Hematopoietic multipotent progenitor cell treated with erythropoietin and hydrocortisone succinate and interleukin-3 and kit ligand, for 17 days (in vitro differentiated cells): ENCODE results near the gene GAS7.

Experiments used
- DNase-seq: peaks from one replicate; pipeline ENCODE4 v3.0.0-alpha.2; 2015; ENCODE audit warnings: low spot score

GAS7 gene

DNA sequence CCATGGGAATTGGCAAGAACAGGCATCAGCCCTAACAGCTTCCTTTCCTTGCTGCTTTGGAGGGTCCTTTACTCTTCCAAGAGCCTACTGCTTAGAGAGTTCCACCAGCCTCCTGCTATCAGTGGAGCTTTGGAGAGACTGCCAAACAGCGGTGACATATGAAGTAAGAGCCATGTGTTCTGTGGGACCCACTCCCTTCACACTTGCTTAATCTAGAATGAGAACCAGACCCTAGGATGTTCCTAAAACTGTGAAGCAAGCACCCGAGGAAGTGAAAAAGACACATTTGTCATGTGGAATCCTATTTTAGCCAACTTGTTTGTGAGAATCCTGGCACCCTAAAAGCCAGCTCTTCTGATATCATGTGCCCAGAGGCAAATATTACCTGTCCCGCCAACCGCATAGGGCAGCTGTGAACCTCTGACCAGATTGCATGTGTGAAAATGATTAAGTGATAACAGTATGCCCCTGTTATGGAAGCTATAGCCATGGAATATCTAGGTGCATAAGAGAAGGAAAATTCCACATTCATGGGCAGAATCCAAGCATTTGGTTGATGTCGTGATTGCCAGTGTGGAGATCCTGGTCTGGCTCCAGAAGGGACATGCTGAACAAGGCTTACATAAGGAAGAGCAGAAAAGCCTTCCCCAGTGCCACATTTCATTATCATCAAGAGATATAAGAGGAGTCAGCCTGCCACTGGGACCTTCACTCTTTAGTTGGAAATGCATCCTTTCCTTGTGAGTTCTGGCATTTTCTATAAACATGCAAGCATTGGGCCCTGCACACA, 312.1 kb downstream of the GAS7 start:
- no peak for DNase-seq

DNA sequence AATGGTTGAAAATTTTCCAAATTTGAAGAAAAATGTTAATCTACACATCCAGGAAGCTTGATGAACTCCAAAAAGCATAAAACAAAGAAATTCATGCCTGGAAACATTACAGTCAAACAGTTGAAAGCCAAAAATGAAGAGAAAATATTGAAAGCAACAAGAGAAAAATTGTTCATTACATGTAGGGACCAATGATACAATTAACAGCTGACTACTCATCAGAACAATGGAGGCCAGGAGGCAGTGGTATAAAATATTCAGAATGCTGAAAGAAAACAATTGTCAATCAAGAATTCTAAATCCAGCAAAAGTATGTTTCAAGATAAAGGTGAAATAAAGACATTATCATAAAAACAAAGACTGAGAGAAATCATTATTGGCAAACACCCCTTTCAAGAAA, 315.0 kb downstream of the GAS7 start:
- no peak for DNase-seq

GRCh38 chr17:9880582-9880999, 317.8 kb downstream of the GAS7 start:
- no peak for DNase-seq

GRCh38 chr17:9878786-9879525, 319.4 kb downstream of the GAS7 start:
- DNase-seq, result no peak

DNA sequence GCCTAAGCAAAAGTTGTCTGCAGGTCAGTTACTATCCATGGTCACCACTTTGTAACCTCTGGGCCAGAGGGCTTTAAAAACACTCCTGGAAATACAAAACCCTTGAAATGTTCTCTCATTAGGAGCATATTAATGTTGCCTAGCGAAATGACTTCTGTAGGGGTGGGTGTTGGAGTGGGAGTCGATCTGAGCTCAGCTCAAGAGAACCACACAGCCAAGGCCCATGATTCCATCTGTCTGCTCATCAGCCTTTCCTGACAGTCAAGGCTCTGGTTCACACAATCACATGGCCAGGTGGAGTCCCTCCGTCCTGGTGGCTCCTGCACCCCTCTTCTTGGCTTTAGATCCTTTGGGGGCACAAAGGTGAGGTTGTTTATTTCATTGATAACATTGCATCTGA, 320.1 kb downstream of the GAS7 start:
- DNase-seq, result no peak

DNA sequence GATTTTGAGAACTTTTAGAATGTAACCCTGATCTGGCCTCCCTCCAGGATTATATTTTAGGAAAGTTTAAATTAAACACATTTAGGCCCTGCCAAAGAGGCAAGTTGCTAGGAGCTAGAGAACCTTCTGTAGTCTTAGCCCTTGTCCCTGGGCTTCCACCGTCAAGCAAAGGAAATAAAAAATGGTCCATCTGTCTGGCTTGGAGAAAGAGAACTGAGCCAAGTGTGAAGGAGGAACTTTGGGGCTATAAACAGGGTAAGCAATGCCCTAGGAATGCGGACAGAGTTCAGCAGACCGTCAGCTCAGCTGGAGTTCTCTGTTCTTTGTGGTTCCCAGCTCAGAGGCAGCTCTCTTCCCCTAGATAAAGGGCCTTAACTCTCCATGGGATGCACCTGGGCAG, 323.0 kb downstream of the GAS7 start:
- no peak for DNase-seq

DNA sequence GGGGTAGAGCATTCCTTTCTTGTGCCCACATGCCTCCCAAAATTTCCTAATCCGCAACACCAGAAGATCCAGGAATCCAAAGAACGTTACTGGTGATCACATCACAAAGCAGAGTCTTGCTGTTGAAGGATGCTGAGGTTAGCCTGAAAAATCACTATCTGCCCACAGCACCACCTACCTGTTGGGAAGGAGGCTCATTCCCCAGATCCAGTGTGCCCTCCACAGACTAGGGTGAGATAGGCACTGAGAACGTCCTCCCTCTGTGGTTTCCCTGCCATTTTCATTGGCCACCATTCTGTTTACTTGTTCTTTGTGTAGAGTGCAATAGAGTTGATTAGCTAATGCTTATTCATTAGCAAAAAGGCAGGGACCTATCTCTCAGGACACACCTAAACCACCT, 323.7 kb downstream of the GAS7 start:
- no peak for DNase-seq

DNA sequence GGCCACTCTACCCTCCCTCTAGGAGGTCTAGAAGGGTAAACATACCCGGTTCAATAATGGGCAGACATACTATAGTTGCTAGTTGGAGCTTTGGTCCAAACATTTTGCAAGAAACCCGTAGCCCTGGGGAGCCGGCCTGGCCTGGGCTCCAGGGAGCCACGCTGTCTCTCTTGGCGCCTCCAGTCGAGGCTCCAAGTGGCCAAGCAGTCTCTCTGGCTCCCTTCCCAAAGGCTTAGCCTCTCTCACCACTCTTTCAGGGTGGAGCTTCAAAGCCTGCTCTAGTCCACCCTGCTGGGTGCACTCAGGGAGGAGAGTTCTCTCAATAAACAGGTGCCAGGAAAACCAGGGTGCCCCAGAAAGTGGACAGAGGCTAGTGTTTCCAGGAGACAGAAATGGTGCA, 325.6 kb downstream of the GAS7 start:
- no peak for DNase-seq

DNA sequence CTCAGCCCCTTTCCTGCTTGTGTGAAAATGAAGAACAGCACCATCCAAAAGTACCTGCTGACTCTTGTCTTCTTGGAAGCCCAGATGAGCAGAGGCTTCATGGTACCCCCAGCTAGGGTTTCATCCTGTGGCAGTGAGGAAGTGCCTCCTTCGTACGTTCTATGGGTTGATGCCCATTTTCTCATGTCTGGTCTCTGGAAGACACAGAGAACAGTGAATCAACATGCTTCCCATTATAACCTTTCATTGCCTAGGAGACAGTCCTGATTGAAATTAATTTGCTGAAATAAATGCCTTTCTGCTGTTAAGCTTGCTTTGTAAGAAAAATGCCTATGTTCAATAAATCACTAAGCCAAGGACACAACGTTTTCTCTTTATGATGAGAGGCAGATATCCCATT, 329.9 kb downstream of the GAS7 start:
- DNase-seq, result no peak

GRCh38 chr17:9865586-9865985, 332.8 kb downstream of the GAS7 start:
- no peak for DNase-seq

DNA sequence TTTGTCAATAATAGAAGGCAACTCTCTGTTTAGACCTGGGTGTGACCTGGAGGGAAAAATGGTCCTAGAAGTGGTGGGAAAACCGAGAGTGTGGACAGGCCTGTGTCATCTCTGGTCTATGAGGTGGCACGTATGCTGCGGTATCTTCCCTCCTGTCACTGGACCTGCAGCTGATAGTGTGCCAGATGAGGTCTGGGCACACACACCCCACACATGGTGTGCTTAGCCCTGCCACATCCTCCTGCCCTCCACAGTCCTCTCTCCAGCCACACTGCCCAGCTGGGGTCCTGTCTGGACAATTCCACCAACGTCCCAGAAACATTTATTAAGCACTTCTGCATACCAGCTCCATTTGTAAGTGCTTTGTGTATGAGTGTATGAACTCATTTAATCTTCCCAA, 335.5 kb downstream of the GAS7 start:
- no peak for DNase-seq

DNA sequence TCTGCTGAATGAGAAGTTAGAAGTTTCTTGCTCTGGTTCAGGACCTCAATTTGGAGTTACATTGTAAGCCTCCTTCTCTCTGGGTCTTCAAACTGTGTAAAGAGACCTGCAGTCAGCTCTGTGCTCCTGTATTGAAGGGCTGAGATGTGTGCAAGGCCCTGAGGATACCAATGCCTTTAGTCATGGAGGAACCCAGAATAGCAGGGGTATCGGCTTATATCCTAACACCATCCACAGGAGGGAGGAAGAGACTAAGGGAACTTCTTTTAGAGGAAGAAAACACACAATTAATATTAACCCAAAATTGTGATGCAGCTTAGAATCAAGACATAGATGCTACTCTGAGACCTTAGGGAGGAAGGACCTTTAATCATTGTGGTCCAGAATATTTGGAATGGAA, 336.2 kb downstream of the GAS7 start:
- DNase-seq, result no peak

DNA sequence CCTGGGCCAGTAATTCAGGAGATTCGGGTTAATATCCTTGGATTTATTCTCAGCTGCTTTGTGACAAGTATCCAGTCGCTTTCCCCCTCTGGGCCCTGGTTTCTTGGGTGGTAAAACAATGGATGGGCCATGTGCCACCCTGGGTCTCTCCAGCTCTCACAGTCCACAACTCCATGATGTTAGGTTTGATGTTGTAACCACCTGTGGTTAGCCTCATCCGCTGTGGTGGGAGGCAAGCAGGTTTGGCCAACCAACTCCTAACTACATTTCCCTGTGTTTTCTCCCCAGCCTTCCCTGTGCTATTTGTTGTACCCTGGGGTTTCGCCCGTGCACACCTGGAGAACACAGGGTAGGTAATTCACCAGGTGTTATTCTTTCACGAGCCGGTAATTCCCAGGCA, 337.6 kb downstream of the GAS7 start:
- DNase-seq, result no peak
